ENCODE data around the gene IL17RA.
A peak's percentile ranks its signal among the peaks of the same experiment; 100 is the strongest.

Gene IL17RA

DNA sequence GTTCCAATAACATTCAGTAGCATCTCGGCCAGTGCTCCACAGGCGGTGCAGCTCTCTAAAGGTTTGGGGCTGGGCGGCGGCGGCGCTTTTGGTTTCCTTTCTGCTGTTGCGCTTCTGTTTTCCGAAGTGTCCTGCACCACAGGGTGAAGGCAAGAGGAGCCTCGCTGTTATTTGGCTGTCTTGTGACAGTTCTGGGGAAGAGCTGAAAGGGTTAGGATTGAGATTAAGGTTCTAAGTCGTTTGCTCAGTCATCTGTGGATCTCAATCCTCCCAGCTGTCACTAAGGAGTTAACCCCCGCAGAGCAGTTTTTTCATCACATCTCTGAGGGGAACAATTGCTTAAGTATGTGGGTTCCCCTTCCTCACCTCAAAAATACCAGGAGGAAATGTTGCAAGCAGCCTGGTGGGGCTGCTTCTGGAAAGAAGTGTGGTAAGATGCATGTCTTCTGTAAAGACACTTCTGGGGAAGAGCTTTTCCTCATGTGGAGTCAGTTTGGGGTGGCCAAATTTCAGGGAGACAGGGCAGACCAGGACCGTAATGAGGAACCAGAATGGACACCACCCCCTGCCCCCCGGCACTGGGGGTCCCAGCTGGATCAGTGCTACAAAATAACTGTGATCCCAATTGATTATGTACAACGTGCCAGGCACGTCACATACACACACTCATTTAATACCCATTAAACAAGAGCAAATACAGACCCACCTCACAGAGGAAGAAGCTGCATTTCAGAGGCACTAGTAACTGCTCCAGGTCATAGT is 22.2 kb downstream of the IL17RA start:
- peak; percentile 30 for DNase-seq

DNA sequence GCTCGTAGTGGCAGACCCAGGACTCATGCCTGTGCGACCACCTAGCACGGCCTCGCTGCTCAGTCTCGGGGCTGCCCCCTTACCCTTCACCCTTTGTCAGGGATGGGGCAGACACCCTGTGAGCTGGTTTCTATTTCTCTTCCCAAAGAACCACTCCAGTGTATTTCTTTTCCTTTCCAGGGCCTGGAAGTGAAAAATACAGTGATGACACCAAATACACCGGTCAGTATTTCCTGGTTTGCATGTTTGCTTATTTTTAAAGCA is 22.7 kb downstream of the IL17RA start:
- DNase-seq: no peak

DNA sequence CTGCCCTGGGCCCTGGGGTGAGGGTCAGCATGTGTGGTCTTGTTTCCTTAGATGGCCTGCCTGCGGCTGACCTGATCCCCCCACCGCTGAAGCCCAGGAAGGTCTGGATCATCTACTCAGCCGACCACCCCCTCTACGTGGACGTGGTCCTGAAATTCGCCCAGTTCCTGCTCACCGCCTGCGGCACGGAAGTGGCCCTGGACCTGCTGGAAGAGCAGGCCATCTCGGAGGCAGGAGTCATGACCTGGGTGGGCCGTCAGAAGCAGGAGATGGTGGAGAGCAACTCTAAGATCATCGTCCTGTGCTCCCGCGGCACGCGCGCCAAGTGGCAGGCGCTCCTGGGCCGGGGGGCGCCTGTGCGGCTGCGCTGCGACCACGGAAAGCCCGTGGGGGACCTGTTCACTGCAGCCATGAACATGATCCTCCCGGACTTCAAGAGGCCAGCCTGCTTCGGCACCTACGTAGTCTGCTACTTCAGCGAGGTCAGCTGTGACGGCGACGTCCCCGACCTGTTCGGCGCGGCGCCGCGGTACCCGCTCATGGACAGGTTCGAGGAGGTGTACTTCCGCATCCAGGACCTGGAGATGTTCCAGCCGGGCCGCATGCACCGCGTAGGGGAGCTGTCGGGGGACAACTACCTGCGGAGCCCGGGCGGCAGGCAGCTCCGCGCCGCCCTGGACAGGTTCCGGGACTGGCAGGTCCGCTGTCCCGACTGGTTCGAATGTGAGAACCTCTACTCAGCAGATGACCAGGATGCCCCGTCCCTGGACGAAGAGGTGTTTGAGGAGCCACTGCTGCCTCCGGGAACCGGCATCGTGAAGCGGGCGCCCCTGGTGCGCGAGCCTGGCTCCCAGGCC is 23.7 kb downstream of the IL17RA start:
- DNase-seq: no peak

DNA sequence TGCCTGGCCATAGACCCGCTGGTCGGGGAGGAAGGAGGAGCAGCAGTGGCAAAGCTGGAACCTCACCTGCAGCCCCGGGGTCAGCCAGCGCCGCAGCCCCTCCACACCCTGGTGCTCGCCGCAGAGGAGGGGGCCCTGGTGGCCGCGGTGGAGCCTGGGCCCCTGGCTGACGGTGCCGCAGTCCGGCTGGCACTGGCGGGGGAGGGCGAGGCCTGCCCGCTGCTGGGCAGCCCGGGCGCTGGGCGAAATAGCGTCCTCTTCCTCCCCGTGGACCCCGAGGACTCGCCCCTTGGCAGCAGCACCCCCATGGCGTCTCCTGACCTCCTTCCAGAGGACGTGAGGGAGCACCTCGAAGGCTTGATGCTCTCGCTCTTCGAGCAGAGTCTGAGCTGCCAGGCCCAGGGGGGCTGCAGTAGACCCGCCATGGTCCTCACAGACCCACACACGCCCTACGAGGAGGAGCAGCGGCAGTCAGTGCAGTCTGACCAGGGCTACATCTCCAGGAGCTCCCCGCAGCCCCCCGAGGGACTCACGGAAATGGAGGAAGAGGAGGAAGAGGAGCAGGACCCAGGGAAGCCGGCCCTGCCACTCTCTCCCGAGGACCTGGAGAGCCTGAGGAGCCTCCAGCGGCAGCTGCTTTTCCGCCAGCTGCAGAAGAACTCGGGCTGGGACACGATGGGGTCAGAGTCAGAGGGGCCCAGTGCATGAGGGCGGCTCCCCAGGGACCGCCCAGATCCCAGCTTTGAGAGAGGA is 24.5 kb downstream of the IL17RA start:
- no peak for DNase-seq

DNA sequence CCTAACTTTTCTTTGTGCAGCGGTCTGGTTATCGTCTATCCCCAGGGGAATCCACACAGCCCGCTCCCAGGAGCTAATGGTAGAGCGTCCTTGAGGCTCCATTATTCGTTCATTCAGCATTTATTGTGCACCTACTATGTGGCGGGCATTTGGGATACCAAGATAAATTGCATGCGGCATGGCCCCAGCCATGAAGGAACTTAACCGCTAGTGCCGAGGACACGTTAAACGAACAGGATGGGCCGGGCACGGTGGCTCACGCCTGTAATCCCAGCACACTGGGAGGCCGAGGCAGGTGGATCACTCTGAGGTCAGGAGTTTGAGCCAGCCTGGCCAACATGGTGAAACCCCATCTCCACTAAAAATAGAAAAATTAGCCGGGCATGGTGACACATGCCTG is 25.2 kb downstream of the IL17RA start:
- no peak for DNase-seq

DNA sequence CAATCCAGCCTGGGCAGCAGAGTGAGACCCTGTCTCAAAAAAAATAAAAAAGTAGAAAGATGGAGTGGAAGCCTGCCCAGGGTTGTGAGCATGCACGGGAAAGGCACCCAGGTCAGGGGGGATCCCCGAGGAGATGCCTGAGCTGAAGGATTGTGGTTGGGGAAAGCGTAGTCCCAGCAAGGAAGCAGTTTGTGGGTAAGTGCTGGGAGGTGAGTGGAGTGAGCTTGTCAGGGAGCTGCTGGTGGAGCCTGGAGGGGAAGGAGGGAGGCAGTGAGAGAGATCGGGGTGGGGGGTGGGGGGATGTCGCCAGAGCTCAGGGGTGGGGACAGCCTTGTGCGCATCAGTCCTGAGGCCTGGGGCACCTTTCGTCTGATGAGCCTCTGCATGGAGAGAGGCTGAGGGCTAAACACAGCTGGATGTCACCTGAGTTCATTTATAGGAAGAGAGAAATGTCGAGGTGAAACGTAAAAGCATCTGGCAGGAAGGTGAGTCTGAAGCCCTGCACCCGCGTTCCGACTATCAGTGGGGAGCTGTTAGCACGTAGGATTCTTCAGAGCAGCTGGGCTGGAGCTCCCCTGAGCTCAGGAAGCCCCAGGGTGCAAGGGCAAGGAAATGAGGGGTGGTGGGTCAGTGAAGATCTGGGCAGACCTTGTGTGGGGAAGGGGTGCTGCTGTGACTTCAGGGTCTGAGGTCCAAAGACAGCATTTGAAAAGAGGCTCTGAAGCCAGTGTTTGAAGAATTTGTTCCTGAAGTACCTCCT is 26.2 kb downstream of the IL17RA start:
- peak; percentile 27 for DNase-seq

DNA sequence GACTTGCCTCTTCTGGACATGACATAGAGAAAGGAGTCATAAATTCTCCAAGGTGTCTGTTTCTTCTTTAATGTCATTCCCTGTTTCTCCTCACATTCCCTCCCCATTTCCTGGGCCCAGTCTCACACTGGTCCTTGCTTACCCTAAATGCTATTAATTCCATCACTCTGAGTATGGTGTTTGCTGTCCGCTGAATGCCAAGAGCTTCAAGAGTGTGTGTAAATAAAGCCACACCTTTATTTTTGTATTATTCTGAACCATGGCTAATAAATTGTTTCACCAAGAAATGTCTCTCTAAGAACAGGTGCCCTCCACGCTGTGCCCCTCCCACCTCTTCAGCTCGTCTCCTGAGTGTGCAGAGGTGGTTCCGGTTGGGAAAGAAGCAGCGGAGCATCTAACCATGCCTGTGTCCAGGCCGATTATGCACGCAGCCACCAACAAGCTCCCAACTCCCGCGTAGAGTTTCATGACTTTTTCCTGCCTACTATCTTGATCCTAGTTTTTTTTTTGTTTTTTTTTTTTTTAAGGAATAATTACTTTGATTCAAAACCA is 27.8 kb downstream of the IL17RA start:
- DNase-seq: no peak

DNA sequence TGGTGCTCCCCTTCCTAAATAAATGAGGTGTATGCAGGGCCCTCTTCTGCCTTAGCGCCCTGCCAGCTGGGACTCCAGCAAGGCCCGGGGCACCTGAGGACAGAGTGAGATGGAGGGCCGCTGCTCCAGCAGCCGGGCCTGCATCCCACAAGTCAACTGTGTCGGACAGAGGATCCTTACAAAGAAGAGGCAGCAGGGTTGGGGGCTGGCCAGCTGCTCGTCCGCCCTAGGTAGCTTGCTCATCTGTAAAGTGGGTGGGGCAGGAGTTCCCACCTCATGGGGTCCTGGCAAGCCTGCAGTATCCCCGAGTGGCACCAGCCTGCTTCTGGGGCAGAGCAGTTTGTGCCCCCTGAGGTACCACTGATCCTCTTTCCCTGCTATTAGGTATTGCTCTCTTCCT is 28.8 kb downstream of the IL17RA start:
- no peak for DNase-seq

DNA sequence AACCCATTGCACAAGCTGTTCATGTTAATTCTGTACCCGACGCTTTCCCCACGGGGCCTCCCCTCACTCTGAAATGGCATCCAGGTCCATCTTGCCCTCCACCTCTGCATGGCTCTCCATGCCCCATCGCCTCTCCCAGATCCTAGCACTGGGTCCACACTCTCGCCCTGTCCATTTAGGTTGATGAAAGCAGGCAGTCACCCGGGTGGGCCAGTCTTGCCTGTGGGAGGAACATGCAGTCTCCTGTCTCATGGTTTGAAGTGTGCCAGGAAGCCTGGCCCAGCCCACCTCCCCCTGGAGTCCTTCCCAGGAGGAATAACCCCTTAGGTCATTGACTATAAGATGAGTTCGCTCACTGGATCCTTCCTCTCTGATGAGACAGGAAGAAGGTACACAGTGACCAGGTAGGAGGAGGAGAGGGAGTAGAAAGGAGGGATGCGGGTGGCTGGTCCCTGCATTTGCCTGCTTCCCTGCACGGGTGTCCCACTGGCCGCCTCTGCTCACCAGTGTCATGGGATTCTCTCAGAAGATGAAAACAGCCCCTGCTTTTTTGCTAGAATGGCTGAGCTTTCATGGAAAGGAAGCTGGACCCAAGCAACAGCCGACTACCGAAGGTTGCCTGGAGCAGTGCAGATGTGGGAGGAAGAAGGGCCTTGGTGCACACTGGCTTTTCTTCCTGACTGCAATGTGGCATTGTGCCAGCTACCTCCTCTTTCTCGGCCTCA is 29.5 kb downstream of the IL17RA start:
- no peak for DNase-seq

DNA sequence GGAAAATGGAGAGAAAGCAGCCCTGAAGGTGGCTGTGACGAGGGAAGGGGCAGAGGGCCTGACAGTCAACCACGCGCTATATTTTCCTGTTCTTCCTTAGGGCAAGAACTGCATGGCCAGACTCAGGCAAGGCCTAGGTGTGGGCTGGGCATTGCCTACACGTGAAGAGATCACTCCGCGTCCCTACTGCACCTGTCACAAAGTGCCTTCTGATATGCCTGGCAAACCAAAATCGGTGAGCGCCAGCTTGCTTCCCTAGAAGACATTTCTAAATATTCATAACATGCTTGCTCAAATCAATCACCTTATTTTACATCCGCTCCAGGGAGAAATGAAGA is 30.1 kb downstream of the IL17RA start:
- no peak for DNase-seq

DNA sequence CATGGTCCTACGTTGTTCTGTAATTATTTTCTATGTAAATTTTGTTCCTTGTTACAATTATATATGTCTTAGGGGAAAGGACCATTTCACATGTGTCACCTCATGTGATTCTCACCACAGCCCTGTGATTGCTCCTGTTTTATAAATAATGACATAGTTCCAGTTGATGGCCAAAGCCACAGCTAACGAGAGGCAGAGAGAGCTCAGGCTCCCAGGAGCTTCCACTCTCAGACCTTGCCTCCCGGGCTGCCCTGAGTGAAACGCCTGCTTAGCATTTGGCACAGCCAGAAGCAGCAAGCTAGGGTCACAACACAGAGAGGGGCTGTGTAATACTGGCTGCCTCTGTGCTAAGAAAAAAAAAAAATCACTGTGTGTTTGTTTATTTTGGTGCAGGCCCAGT is 30.4 kb downstream of the IL17RA start:
- DNase-seq: no peak

DNA sequence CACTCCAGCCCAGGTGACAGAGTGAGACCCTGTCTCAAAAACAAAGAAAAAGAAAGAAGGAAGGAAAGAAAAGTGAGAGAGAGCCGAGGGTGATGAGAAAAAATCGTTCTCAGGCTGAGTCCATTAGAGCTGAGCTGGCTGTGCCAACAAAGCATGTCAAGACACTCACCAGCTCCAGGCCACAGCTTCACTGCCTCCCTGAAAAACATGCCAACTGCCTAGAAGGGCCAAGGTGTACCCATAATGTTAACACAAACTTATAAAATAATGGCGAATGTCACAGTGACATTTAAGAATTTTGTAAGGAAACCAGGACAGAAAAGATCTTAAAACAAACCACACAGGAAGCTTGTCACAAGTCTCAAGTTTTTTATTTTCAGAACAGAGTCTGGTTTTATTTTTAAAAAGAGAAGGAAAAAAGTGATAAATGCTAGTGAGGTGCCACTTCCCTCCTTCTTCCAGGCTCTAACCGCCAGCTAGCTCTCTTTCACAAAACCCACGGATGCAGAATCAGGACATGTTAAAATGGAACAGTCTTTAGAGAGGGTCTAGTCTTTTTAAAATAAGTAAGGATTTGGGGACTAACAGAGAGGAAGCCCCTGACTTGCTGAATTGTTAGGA is 31.3 kb downstream of the IL17RA start:
- no peak for DNase-seq

DNA sequence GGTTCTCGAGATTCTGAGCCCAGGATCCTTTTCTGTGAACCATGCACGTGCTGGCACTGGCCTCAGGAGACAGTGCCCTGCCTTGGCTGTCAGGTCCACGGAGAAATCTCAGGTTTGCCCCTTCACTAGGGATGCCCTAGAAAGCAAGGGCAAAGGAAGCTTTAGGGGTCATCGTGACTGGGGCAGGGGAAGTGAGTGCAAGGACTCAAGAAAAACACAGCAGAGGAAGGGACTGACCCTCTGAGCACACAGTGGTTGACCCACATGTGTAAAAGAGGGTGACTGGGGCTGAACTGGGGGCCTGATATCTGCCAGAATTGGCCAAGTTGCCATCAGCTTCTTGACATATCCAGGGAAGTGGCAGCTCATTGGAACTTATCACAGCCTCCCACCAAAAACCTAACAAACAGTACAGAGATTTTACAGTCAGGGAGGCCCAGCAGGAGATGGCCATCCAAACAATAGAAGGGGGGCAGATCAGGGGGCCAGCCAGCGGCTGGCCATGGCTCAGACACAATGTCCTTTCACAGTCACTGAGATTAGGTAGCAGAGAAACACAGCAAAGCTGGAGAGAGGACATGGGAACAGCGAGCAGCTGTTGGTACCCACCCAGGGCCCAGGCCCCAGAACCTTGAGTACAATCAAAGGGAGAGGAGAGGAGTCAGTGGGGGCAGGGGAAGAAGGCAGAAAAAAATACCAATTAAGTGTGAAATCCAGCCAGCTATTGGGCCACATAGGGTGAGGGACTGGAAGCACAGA is 32.0 kb downstream of the IL17RA start:
- no peak for DNase-seq

DNA sequence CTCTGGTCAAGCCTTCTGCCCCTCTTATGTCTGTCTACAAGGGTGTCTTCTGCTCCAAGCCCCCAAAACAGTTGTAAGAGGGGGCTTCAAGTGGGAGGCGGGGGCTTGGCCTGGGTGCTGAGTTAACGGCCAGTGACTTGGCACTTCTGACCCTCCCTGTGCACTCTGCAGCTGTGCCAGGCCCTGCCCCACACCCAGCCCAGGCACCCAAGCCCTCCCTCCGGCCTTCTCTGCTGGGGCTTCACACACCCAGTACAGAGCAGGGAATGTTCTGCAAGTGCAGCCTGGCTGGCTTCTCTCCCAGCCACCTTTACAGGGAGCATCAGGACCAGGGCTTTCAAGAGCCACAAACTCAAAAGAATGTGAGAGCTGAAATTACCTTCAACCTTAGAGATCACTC is 32.6 kb downstream of the IL17RA start:
- DNase-seq: no peak

DNA sequence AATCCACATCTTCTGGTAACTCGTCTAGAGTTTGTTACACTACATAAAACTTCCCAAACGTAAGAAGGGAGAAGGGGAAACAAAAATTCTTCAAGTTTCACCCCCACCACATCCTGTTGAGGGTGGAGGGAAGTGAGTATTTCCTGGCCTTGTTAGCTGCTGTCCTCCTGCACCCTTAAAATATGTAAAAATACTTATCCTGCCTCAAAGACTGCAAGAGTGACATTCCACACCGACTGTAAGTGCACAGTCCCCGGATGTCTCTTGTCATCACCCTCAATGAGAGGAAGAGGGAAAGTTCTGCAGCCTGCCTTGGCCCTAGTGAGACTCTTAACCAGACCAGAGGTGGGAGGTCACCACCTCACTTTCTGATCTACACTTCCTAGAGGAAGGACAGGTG is 33.1 kb downstream of the IL17RA start:
- no peak for DNase-seq

DNA sequence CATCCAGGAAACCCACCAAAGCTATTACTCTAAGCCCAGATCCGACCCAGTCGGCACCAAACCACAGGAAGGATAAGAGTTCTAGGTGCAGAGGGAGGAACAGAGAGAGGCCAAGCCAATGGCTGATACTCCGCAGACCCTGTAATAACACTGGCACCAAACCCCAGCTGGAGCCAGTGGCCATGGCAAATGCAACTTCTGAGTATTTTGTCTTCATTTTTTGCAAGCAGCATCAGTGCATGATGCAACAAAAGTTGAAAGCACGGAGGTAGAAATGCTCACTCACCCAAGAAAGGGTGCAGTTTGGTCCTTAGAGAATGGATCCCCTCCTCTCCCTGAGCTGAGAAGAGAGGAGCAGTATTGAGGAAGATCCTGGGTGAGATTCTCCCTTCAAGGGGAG is 33.5 kb downstream of the IL17RA start:
- DNase-seq: no peak

DNA sequence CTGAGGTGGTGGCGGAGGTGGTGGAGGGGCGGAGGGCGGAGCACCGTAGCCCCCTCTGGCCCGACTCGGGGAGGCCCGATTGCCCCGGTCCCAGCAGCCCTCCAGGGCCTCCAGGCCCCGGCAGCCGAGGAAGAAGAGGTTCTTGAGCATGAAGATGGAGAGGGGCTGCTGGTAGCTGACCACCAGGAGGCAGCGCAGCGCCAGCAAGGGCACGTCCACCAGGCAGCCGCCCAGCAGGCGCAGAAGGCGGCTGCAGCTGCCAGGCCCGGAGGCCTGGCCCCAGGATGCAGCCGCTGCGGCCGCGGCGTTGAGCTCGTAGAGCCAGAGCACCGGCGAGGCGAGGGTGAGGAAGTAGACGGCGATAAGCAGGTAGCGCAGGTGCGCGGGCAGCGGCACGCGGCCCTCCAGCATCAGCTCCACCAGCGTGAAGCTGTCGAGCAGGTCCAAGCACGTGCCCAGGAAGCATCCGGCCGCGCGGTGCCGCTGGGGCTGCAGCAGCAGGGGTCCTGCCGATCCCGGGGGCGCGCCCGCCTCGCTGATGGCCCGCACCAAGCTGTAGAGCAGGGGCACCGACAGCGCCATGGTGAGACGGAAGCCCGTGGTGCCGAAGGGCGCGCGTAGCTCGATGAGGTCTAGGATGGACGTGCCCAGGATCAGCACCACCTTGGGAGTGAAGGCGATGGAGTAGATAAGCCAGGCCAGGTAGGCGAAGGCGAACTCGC is 34.8 kb downstream of the IL17RA start:
- no peak for DNase-seq

DNA sequence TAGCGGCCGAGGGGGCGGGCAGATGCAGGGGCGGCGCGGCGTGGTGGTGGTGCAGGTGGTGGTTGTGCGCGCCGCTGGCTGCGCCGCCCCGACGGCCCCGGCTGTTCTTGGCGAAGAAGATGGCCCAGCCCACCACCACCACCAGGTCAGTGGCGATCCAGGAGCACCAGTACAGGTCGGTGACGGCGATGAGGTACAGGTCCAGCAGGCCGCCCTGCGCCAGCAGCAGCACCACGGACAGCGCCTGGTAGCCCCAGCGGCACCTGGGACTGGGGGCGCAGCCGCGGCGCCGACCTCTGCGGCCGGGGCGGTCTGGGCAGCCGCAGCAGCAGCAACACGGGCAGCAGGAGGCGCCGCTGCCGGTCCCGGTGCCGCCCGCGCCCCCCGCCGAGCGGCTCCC is 35.5 kb downstream of the IL17RA start:
- DNase-seq: no peak

DNA sequence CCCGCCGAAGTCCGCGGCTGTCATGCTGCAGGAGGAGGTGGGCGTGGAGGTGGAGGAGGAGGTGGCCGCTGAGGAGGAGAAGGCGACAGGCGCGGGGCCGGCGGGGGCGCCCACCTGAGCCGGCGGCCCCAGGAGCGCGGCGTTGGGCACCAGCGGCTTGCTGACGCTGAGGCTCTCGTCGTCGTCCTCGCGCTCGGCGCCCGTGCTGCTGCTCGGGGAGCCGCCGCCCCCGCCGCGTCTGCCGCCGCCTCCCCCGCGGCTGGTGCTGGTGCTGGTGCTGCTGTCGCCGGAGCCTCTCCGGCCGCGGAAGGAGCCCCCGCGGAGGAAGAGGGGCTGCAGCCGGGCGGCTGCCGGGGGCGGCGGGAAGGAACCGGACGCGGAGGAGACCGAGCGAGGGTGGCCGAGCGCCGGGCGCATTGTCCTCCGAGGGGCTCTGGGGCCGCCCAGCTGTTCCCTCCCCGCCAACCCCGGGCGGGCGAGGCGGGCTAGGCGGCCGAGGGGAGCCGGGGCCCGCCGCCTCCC is 36.0 kb downstream of the IL17RA start:
- no peak for DNase-seq

Data from NK-92 treated with Interleukin-12 subunit alpha and Interleukin-12 subunit beta, amount 100 ng/mL, for 24 hours (cell line).